ENCODE measurements around the gene PSMC3IP. TPM values are rescaled to one million over a fixed set of nuclear protein-coding genes. Genes with fewer than 3 reads are reported as not detected.

The PSMC3IP gene
- total RNA-seq, 2 donors from 2014 or later = 2.2 to 3.4 TPM

DNA sequence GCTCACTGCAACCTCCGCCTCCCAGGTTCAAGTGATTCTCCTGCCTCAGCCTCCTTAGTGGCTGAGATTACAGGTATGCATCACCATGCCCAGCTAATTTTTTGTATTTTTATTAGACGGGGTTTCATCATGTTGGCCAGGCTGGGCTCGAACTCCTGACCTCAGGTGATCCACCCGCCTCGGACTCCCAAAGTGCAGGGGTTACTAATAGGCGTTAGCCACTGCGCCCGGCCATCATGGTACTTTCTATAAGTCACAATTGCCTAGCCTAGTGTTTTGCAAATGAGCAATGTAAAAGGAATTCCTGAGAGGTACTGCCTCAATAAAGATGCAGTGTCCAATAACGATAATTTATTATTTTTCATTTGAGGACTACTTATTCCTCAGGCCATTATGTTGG, 13.9 kb upstream of the PSMC3IP start:
- no peak for DNase-seq
- intact Hi-C loops (cut with DNase I) = no loop called here

GRCh38 chr17:42590886-42591285, 13.4 kb upstream of the PSMC3IP start:
- ATAC-seq = no peak
- intact Hi-C loops (cut with DNase I) = no loop called here
- DNase-seq = no peak

More for the DNA sequence above, 13.9 kb upstream of the PSMC3IP start:
- no peak for ATAC-seq

- intact Hi-C loops (cut with DNase I) = loop anchor here in 1 of 2 donors (10.0 kb wide), 1 partner anchor 98 kb away; the partner anchor contains the start of genes CCR10 and CNTNAP1
- ATAC-seq (no peak), DNase-seq (no peak)
Measured at GRCh38 chr17:42586514-42587230, 9.1 kb upstream of the PSMC3IP start.

DNA sequence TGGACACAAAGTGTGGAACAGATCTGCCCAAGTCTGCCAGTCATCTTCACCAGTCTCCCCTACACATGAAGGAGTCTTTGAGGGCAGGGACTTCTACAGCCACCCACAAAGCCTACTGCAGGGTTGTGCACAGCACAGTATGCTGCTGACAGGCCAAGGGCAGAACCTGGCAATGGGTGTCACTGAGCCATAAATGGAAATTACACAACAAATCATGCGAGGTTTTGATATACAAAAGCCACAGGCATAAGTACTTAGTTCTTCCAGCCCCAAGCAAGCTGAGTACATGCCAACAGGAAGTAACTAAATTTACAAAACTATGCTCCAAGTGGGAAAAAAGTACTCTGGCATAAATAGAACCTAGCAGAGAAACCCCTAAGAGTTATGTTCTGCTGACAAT, 7.8 kb upstream of the PSMC3IP start:
- ATAC-seq (peak in 1 of 2 donors; percentile 87), DNase-seq (no peak)
- intact Hi-C loops (cut with DNase I) = loop anchor here in 1 of 2 donors (10.0 kb wide), 1 partner anchor 99 kb away; the partner anchor contains the start of genes CCR10 and CNTNAP1

DNA sequence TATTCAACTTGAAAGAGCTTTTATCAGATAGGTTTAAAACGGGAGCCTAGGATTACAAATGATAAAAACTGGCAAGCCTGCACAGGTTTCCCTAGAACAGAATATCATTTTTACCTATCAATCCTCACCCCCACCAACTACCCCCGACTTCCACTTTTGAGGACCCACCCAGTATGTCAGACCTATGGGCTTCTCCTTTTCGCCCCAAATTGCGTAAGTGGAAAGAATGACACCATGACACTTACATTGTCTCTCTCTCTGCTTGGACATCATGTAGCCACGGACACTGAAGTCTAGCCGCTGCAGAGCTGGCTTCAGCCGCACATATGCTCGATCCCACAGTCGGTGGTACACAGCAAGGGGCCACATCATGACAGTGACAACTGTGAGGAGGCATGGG, 7.4 kb upstream of the PSMC3IP start:
- DNase-seq (no peak), ATAC-seq (no peak)
- intact Hi-C loops (cut with DNase I) = loop anchor here in 1 of 2 donors (10.0 kb wide), 1 partner anchor 100 kb away; the partner anchor contains the start of genes CCR10 and CNTNAP1

DNA sequence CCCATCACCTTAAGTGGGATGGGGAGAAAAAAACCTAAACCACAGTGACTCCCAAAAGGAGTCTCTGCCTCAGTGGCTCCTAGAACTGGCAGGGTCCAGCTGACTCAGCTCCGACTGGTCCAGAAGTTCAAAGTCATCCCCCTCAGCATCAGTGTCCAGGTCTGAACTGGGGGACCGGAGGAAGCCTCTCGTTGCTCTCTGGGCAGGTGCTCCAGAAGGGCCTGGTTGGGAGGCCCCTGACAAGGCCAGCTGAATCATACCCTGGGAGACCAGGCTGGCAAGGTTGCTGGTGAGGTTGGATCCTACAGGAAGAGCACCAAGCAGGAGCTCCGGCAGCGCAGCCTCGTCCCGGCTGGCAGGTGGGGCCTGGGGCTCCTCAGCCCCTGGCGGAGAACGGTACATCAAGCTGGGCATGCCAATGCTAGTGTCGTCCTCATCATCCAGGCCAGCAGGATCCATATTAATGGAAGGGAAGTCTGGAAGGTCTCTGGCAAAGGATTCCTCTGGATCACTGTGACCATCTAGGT, 4.3 kb upstream of the PSMC3IP start:
- intact Hi-C loops (cut with DNase I) = loop anchor here in 1 of 2 donors (10.0 kb wide), 1 partner anchor 103 kb away; the partner anchor contains the start of genes CCR10 and CNTNAP1
- ATAC-seq (no peak), DNase-seq (no peak)

DNA sequence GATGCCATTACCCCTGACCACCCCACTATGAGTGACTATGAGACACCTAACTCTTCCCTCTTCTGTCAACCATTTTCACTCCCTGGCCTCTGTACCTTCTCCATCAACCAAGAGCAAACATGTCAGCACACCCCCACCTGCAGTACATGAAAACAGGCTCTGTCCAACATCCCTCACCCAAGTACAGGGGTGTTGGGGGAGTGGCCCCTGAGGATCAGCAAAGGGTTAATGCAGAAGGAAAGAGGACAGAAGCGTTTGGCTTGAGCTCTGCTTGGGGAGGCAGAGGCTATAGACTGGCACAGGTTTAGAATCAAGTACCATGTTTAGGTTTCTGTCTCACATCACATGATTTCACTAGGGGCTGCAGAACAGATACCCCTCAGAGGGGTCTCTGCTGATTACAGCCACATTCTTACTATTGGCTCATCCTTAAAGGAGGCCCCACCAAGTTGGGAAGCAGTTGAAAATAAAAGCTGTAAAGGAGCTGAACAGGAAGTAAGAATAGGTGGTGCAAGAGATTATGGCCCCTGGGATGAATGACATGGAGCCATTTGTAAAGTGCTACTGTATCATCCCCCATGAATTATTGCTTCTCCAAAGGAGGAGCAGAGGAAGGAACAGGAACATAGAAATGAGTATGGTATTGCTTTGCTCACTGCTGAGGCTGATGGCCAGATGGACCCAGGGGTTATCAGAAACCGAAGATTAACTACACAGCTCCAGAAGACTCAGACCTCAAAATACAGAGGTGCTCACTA, 2.4 kb upstream of the PSMC3IP start:
- ATAC-seq = no peak
- intact Hi-C loops (cut with DNase I) = loop anchor here (2.0 to 10.0 kb wide), 4 partner anchors 29 to 182 kb away; partner anchors contain the start of genes CCR10 (in 1 of the 2), CNTNAP1 (in 1 of the 2), PLEKHH3 (in 1 of the 2) and RAMP2 (in 1 of the 2)
- DNase-seq = no peak

- ATAC-seq = peak; percentile 81 to 83
- peak; percentile 71 for DNase-seq
- intact Hi-C loops (cut with DNase I) = loop anchor here (2.0 to 10.0 kb wide), 3 partner anchors 30 to 184 kb away; partner anchors contain the start of genes PLEKHH3 (in 1 of the 2), RAMP2 (in 1 of the 2), RETREG3 (in 1 of the 2) and TUBG1 (in 1 of the 2)
Measured at GRCh38 chr17:42578282-42578869, 847 bp upstream of the PSMC3IP start.

- ATAC-seq = no peak
- intact Hi-C loops (cut with DNase I) = loop anchor here (5.0 to 10.0 kb wide), 2 partner anchors 98 to 185 kb away; partner anchors contain the start of genes PLEKHH3 (in 1 of the 2) and RAMP2 (in 1 of the 2)
- DNase-seq = no peak
Measured at GRCh38 chr17:42577140-42577531, 393 bp downstream of the PSMC3IP start.

GRCh38 chr17:42574463-42574862, 3.1 kb downstream of the PSMC3IP start:
- intact Hi-C loops (cut with DNase I) = loop anchor here in 1 of 2 donors (10.0 kb wide), 1 partner anchor 100 kb away; the partner anchor contains the start of gene PLEKHH3
- DNase-seq = no peak
- ATAC-seq = no peak

- no peak for DNase-seq
- ATAC-seq = no peak
- intact Hi-C loops (cut with DNase I) = loop anchor here in 1 of 2 donors (10.0 kb wide), 1 partner anchor 102 kb away; the partner anchor contains the start of gene PLEKHH3
Measured at GRCh38 chr17:42573095-42573494, 4.4 kb downstream of the PSMC3IP start.

- intact Hi-C loops (cut with DNase I) = loop anchor here in 1 of 2 donors (10.0 kb wide), 1 partner anchor 103 kb away; the partner anchor contains the start of gene PLEKHH3
- DNase-seq (no peak), ATAC-seq (no peak)
Measured at GRCh38 chr17:42571435-42572225, 5.9 kb downstream of the PSMC3IP start.

- intact Hi-C loops (cut with DNase I) = no loop called here
- no peak for ATAC-seq
- DNase-seq = no peak
Measured at GRCh38 chr17:42568341-42569111, 9.0 kb downstream of the PSMC3IP start.

DNA sequence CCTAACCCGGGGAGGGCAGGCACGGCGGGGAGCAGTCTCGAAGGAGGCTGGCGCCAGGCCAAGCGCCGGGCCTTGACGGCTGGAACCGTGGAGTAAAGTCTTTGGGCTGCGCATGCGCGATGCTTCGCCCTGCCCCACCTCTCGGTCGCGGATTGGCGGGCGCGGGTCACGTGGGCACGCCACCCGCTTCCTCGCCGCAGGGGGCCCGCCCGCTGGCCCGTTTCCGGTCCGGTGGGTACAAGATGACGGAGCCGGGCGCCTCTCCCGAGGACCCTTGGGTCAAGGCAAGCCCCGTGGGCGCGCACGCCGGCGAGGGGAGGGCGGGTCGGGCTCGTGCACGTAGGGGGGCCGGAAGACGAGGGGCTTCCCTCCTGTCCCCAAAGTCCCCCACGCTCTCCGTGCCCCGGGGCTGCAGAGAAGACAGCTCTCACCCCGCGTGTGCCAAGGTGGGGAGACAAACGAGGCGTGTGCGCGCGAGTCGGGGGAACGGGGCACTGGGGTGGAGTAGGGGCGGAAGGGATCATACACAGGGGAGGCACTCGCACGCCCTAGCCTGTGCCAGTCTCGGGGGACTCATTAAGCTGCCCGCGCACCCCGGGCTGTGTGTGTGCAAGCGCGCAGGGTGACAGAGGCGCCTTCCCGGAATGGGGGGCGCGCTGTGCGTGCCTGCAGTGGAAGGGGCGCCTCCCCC, 10.5 kb downstream of the PSMC3IP start, which contains the start of gene MLX:
TSS of gene MLX (plus strand) at position 218 of the 691 bp plus-strand sequence. CDS start at position 243, 25 bp downstream.
- peak; percentile 98 for DNase-seq
- ATAC-seq = peak; percentile 87 to 91
- intact Hi-C loops (cut with DNase I) = no loop called here

DNA sequence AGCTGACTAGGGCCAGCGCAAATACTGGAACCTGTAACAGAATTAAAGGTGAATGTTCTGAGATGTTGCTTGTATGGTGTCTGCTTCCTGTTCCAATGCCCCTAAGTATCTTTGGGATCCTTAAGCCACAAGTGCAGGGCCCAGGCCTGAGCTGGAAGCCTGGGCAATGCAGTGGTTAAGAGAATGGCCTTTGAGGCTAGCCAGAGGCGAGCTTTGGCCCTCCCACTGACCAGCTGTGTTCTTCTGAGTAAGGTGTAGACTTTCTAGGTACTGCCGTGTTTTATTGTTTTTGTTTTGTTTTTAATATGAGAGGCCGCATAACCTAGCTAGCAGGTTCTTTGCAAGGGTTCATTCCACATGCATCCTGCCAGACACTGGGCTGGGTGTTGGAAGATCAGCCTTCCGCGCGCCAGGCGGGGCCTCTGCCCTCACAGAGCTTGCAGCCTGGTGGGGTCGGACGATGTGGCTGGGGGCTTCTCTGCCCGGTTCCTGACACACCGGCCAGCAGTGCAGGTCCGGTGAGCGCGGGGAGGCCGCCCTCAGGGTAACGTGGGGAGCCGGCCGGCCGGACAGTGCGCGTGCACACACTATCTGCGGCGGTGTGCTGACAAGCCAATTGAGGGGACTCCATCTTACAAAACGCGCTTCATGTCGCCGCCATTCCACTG, 11.2 kb downstream of the PSMC3IP start:
- DNase-seq (no peak), ATAC-seq (no peak)
- intact Hi-C loops (cut with DNase I) = no loop called here

All from left cardiac atrium (tissue), 4 donors.